ENCODE data around the gene FBLN5.

GRCh38 chr14:91884664-91885063, 62.8 kb downstream of the FBLN5 start:
- TF ChIP-seq, protein P1, sequence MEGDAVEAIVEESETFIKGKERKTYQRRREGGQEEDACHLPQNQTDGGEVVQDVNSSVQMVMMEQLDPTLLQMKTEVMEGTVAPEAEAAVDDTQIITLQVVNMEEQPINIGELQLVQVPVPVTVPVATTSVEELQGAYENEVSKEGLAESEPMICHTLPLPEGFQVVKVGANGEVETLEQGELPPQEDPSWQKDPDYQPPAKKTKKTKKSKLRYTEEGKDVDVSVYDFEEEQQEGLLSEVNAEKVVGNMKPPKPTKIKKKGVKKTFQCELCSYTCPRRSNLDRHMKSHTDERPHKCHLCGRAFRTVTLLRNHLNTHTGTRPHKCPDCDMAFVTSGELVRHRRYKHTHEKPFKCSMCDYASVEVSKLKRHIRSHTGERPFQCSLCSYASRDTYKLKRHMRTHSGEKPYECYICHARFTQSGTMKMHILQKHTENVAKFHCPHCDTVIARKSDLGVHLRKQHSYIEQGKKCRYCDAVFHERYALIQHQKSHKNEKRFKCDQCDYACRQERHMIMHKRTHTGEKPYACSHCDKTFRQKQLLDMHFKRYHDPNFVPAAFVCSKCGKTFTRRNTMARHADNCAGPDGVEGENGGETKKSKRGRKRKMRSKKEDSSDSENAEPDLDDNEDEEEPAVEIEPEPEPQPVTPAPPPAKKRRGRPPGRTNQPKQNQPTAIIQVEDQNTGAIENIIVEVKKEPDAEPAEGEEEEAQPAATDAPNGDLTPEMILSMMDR (IDR thresholded peaks at IDR 0.05) = no peak
- no peak for TF ChIP-seq EP300 (IDR thresholded peaks at IDR 0.05)
